SU-DHL-6 (cell line): ENCODE measurements around the gene CCNL2.

ENCODE experiments used
- H2AFZ ChIP-seq: fragments of 200-600 bp; sonication (generic); 2 replicates; pipeline ENCODE4 v1.6.1; 2014; ENCODE audit warnings: low read depth, mild to moderate bottlenecking, moderate library complexity, mixed read lengths, antibody characterized with exemption, low read length; ENCODE audit not compliant: severe bottlenecking
- H3F3A ChIP-seq: fragments of 200-600 bp; shearing (Covaris generic); 2 replicates; pipeline ENCODE4 v1.6.0; 2016; ENCODE audit warnings: antibody characterized with exemption, mild to moderate bottlenecking; ENCODE audit not compliant: insufficient read depth
- H3K27ac ChIP-seq: fragments of 200-600 bp; sonication (generic); 2 replicates; pipeline ENCODE4 v1.5.1; 2016; ENCODE audit warnings: low read depth, mild to moderate bottlenecking, low read length, moderate library complexity, mixed read lengths
- H3K27me3 ChIP-seq: fragments of 200-600 bp; sonication (generic), shearing (Covaris generic); 2 replicates; pipeline ENCODE4 v1.6.0; 2014; ENCODE audit warnings: mild to moderate bottlenecking, low read length
- H3K36me3 ChIP-seq: fragments of 200-600 bp; sonication (generic); 2 replicates; pipeline ENCODE4 v1.6.1; 2014; ENCODE audit warnings: mild to moderate bottlenecking, low read length, mixed read lengths
- H3K4me2 ChIP-seq: fragments of 300-600, 200-600 bp; shearing (Covaris generic), sonication (generic); 2 replicates; pipeline ENCODE4 v1.6.0; 2014; ENCODE audit warnings: low read length, low read depth, mild to moderate bottlenecking; ENCODE audit not compliant: poor library complexity, severe bottlenecking
- H3K4me3 ChIP-seq: fragments of 200-600 bp; sonication (generic); 2 replicates; pipeline ENCODE4 v1.5.1; 2014; ENCODE audit warnings: antibody characterized with exemption, low read length, mild to moderate bottlenecking, mixed read lengths; ENCODE audit not compliant: insufficient read depth, poor library complexity, severe bottlenecking
- H3K79me2 ChIP-seq: fragments of 200-600 bp; sonication (generic); 2 replicates; pipeline ENCODE4 v1.6.1; 2014; ENCODE audit warnings: mild to moderate bottlenecking, low read length, moderate library complexity; ENCODE audit not compliant: insufficient read depth
- H3K9ac ChIP-seq: fragments of 200-600 bp; sonication (generic); 2 replicates; pipeline ENCODE4 v1.7.0; 2014; ENCODE audit warnings: mild to moderate bottlenecking, low read length
- H3K9me2 ChIP-seq: fragments of 200-600 bp; sonication (generic); replicated peaks from 2 replicates; pipeline ENCODE4 v1.6.1; 2014; ENCODE audit warnings: low read length; ENCODE audit not compliant: insufficient read depth
- H3K9me3 ChIP-seq: fragments of 200-600 bp; sonication (generic); 2 replicates; pipeline ENCODE4 v1.6.1; 2014; ENCODE audit warnings: low read length, mixed read lengths; ENCODE audit not compliant: insufficient read depth
- H4K20me1 ChIP-seq: fragments of 200-600 bp; sonication (generic); 2 replicates; pipeline ENCODE4 v1.6.1; 2014; ENCODE audit warnings: low read depth, mild to moderate bottlenecking, antibody characterized with exemption, low read length, moderate library complexity, mixed read lengths
- EZH2phosphoT487 ChIP-seq: fragments of 200-600 bp; sonication (generic), shearing (Covaris generic); conservative IDR thresholded peaks from 2 replicates; pipeline ENCODE4 v1.6.1; 2018; ENCODE audit warnings: mild to moderate bottlenecking, antibody characterized with exemption, low read length, moderate library complexity, mixed read lengths
- TF ChIP-seq, protein P1 (sequence below): fragments of 200-600 bp; sonication (generic); IDR thresholded peaks from one replicate; pipeline ENCODE4 v1.5.1; 2017; ENCODE audit warnings: antibody characterized with exemption, mild to moderate bottlenecking, low read length, moderate library complexity; ENCODE audit not compliant: insufficient read depth, poor library complexity, severe bottlenecking

CCNL2 gene

DNA sequence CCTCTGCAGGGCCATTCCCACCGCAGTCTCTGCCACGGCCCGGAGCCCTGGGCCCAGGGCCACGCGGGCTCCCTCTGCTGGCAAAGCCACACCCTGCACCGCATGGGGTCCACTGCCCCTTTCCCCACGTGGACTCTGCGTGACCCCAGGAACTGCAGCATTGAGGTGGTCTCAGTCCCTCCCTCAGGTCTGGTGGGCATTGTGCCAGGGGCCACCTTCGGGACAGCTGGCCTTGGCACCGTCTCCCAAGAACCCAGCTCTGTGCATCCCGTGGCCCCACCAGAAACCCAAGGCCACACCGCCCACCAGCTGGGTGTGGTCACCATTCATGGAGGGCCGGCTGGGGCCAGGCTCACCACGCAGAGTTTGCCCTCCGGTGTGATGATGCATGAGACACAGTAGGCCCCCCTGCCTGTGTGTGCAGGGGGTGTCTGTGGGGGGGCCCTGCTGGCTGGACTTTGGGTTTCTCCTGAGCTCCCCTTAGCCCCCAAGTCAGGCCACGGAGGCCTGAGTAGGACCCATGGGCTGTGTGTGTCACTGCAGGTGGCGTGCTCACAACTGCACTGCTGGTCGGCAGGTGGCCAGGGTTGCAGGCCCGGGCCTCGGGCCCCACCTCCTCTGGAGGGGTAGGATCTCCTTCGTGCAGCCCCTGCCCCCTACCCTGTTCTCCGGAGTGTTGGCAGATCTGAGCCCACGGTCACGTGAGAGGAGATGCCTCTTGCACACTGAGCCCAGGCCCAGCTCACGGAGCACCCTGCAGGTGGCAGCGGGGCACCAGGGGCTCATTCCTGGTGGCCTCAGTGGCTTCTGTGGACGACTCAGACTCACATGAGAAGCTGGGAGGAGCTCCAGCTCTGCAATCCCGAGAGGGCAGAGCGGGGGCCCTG is 42.1 kb upstream of the CCNL2 start:
- no peaks in the 10 kb centered on the region for H3K9me2 ChIP-seq
- TF ChIP-seq EZH2phosphoT487: no peak
- TF ChIP-seq, protein P1, sequence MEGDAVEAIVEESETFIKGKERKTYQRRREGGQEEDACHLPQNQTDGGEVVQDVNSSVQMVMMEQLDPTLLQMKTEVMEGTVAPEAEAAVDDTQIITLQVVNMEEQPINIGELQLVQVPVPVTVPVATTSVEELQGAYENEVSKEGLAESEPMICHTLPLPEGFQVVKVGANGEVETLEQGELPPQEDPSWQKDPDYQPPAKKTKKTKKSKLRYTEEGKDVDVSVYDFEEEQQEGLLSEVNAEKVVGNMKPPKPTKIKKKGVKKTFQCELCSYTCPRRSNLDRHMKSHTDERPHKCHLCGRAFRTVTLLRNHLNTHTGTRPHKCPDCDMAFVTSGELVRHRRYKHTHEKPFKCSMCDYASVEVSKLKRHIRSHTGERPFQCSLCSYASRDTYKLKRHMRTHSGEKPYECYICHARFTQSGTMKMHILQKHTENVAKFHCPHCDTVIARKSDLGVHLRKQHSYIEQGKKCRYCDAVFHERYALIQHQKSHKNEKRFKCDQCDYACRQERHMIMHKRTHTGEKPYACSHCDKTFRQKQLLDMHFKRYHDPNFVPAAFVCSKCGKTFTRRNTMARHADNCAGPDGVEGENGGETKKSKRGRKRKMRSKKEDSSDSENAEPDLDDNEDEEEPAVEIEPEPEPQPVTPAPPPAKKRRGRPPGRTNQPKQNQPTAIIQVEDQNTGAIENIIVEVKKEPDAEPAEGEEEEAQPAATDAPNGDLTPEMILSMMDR: peak; percentile 80
- H3K27ac ChIP-seq: no peak overlapping the region
- no peak overlapping the region for H3K4me2 ChIP-seq
- no peaks in the 10 kb centered on the region for H3K79me2 ChIP-seq
- no peaks in the 10 kb centered on the region for H3K36me3 ChIP-seq
- no peaks in the 10 kb centered on the region for H3F3A ChIP-seq
- no peak overlapping the region for H3K4me3 ChIP-seq
- H3K9ac ChIP-seq: no peak overlapping the region
- no peaks in the 10 kb centered on the region for H3K27me3 ChIP-seq
- no peak overlapping the region for H2AFZ ChIP-seq
- no peaks in the 10 kb centered on the region for H3K9me3 ChIP-seq
- H4K20me1 ChIP-seq: no peaks in the 10 kb centered on the region

DNA sequence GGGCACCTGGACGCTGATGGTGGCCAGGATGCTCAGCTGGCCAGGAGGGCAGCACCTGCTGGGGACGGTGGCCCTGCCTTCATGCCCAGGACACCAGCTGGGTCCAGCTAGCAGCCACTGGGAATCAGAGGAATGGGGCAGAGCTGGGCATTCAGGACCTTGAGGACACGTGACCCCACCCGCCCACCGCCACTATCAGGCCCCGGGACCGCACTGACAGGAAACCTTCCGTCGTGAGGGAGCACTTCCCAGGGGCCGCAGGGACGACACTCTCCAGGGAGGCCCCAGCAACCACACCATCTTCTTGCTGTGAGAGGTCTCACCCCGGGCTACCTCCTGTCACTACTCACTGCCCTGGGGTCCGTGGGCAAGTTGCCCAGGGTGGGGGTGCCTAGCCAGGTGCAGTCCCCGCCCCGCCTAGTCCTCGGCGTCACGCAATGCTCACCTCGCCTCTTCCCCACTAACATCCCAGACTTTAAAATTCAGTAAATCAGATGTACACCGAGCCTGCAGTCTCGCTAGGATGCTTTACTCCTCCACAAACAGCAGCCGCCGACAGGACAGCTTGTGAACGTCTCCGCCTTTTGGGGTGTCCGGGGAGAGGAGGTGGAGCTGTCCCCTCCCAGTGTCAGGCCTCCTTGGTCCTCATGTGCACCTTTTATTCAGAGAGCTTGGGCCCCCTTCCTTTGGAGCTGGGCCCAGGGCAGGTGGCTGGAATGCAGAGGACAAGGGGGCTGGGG is 41.3 kb upstream of the CCNL2 start:
- TF ChIP-seq, protein P1: no peak
- TF ChIP-seq EZH2phosphoT487: no peak
- Histone ChIP-seq H3K4me3 (no peak overlapping the region), H4K20me1 (no peaks in the 10 kb centered on the region), H3K9me3 (no peaks in the 10 kb centered on the region), H3K4me2 (no peak overlapping the region), H3F3A (no peaks in the 10 kb centered on the region), H3K9ac (no peak overlapping the region), H3K36me3 (no peaks in the 10 kb centered on the region), H3K27me3 (no peaks in the 10 kb centered on the region), H3K79me2 (no peaks in the 10 kb centered on the region), H3K27ac (no peak overlapping the region), H3K9me2 (no peaks in the 10 kb centered on the region), H2AFZ (no peak overlapping the region)

DNA sequence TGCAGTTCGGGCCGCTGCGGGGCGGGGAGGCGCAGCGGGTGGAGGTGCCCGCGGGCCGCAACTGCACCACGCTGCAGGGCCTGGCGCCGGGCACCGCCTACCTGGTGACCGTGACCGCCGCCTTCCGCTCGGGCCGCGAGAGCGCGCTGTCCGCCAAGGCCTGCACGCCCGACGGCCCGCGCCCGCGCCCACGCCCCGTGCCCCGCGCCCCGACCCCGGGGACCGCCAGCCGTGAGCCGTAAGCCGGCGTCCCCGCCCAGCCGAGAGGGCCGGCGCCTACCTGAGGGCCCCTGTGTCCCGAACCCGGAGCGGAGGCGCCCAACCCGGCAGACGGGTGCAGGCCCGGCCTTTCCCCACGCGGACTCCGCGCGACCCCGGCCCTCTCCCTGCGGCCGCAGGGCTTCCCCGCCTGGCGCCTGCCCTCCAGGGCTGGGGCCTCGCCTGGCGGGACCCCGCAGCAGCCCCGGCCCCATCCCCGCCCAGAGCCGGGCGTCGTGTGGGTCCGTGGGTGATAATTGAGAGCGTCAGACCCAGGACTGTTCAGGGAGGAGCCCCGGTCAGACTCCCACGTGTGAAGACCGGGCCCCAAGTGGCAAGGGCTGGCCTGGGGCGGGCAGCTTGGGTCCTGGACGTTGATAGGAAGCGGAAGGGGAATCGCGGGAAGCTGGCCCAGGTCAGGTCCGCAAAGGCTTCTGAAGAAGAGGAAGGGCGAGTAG is 40.6 kb upstream of the CCNL2 start:
- Histone ChIP-seq H3K79me2 (no peaks in the 10 kb centered on the region), H3K27ac (no peak overlapping the region), H3K36me3 (no peaks in the 10 kb centered on the region), H3K4me3 (no peak overlapping the region), H3K9me2 (no peaks in the 10 kb centered on the region), H3K4me2 (no peak overlapping the region), H3K9me3 (no peaks in the 10 kb centered on the region), H3K9ac (no peak overlapping the region), H3F3A (no peaks in the 10 kb centered on the region), H2AFZ (no peak overlapping the region), H3K27me3 (no peaks in the 10 kb centered on the region), H4K20me1 (no peaks in the 10 kb centered on the region)
- no peak for TF ChIP-seq EZH2phosphoT487
- TF ChIP-seq, protein P1: no peak
